HG03060 (cell line): Measurements from ENCODE around the gene MPP4.
"Not testable (repeated sequence)": the region's sequence is repeated elsewhere in the genome, so short reads cannot be mapped to it uniquely, and the experiment has no call there.

Experiments
- ATAC-seq: cut with Tn5 transposase; IDR thresholded peaks from one replicate; pipeline ENCODE4 v1.9.1; 2021; ENCODE audit warnings: low read depth, moderate number of reproducible peaks; ENCODE audit not compliant: unreplicated experiment

The MPP4 gene

DNA sequence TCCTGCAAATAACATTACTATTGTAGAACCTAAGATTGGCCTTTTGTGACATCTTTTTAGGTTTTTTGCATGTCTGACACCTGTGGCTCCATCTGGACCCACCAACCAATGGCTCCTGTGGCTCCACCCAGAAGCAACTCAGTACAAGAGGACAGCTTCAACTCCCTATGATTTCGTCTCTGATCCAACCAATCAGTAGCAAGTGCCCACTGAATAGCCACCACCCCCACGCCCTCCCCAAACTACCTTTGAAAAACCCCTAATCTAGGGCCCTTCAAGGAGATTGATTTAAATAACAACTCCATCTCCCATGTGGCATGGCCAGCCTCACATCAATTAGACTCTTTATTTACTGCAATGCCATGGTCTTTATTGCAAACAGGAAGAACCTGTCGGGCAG lies 23.6 kb downstream of the MPP4 start:
- no peak for ATAC-seq

DNA sequence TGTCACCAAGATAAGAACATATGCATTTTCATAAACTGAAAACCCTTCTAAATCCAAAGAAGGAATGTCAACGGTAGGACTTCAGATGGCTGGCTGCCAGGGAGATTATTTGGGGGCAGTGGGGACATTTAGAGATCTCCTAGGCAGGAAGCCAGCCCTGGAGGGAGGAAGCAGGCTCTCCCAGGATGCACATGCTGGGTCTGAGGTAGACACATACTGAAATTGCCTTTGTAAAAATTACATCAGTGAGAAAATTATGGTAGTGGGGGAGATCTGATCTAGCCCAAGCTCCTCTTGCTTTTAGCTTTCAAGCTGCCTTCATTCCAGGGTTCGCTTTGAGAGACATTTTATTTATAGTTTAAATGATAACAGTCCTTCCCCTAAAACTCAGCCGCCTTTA lies 24.1 kb downstream of the MPP4 start:
- no peak for ATAC-seq

DNA sequence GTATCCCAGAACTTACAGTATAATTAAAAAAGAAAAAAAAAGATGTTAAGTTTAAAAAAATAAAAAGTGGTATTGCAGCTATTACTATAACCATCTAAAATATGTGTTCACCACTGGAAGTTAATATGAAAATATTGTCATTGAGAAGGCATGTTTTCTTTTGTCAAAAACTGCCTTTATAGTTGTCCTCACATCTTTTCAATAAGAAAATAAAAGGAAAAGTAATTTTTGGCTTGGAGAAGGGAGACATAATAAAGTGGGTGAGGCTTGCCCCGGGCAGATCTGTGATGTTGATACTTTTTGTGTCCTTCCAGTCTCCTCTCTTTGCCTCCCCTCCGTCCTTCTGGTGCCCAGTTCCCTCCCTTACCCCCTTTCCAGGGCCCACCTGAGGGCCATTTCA lies 24.9 kb downstream of the MPP4 start:
- no peak for ATAC-seq

DNA sequence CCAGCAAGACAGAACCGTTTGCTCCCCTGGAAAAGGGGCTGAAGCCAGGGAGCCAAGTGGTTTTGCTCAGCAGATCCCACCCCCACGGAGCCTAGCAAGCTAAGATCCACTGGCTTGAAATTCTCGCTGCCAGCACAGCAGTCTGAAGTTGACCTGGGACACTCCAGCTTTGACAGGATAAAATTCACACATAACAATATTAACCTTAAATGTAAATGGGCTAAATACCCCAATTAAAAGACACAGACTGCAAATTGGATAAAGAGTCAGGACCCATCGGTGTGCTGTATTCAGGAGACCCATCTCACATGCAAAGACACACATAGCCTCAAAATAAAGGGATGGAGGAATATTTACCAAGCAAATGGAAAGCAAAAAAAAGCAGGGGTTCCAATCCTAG lies 27.2 kb downstream of the MPP4 start:
- ATAC-seq = not testable (repeated sequence)

DNA sequence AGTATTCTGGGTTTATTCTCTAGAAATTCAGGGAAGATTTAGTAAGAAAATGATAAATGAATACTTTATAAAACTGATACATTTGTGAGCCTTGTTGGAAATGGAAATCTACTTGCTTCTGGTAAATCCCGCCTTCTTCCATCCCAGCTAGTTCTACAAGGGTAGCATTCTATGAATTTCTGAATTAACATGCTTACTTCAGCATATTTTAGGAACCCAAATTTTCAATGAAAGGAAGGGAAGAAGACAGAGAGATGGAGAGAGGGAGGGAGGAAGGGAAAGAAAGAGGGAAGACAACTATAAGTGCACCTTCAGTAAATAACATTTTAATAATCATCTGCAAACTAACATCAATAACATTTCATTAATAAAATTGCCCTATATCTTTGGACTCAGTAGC lies 28.6 kb downstream of the MPP4 start:
- no peak for ATAC-seq

DNA sequence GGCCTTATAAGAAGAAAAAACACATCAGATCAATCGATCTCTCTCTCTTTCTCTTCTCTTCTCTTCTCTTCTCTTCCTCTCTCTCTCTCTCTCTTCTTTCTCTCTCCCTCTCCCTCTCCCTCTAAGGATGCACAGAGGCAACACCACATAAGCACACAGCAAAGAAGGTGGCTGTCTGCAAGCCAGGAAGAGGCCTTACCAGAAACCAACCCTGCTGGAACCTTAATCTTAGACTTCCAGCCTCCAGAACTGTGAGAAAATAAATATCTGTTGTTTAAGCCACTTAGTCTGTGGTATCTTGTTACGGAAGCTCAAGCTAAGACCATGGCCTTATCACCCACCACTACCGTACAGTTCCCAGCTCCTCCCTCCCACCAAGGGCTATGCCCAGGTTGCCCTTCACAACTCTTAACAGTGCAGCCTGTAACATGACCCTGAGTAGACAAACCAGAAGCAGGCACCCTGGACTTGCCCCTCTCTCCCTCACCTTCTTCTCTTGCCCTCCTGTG lies 30.0 kb downstream of the MPP4 start:
- no peak for ATAC-seq

DNA sequence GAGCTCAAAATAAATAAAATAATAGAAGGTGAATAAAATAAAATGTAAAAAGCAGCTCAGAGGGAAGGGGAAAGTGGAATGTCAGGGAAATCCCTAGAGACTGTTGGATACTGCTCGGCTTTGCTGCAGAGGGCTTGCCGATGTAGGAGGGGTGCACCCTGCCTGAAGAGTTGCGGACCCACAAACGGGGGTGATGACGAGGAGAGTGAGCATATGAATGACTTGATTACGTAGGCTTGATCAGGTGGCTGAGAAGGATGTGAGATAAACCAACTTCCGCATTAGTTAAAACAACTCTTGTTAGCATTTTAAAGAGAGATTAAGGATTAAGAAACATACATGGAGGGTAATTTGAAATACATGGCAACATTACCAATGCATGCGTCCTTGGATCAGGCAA lies 34.1 kb downstream of the MPP4 start:
- no peak for ATAC-seq

DNA sequence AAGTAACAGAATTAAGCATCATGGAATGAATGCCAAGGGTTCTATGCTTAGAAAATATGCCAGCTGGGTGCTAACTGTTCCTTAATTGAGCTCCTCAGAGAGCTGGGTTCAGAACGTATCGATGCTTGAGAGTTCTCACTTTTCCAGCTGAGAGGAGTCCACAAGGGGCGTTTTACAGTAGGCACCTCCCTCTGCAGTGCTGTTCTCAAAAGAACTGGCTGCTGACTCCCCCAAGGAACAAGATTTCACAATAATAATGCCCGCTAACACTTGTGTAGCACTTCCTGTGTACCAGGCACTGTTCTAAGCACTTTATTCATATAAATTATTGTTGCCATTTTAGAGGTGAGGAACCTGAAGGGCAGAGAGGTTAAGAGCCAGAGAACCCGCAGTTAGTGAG lies 37.1 kb downstream of the MPP4 start:
- no peak for ATAC-seq

DNA sequence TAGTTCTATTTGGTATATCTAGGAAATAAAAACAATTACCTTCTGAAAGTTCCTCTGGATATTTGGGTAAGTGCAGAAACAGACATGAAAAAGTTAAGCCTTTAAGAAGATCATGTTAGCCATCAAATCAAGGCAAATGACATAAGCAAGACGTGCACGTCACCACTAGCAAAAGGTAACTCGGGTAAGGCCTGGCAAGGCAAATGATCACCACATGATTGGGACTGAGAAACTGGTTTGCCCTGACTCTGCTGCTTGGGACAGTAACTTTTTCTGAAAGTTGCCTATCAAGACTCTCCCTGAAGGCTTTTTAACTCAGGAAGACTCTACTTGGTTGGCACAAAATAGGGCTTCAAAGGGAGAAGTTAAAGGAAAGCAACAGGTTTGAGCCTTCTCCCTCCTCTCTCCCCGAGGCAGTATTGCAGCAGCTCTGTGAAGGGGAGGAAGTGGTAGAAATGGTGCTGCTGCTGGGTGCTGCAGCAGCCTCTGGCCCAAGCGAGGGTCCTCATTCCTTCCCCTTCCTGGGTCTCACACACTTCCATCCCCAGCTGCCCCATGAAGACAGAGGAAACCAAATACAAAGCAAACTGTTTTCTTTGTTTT lies 38.0 kb downstream of the MPP4 start:
- no peak for ATAC-seq

DNA sequence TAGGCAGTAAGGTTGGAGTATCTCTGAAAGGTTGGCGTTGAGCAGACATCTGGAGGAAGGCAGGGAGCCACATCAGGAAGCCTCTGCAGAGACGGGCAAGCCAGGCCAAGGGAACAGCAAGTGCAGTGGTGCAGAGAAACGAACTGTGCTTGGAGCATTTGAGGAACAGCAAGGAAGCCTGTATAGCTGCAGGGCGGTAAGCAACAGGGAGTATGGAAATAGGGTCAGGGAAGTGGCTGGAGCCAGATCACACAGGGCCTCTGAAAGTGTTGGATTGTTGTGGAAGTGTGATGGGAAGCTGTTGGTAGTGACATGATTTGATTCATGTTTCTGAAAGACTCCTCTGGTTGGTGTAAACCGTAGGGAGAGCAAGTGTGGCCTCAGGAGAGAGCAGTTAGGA lies 41.7 kb downstream of the MPP4 start:
- no peak for ATAC-seq

DNA sequence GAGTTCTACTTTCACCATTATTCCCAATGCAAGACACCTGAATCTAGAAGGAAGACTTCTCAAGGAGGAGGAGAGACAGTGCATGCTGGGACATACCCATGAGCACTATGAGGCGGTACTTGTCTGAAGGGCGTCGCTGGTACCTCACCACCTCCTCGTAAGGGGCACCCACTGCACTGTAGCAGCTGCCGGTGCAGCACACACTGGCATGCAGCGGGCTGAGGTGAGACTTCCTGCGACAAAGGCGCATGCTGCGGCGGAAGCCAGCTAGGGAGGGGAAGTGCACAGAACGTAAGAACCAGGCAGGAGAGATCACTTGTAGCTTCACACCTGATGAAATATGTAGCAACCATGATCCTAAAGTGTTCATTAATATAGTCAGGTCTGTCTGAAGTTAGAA lies 42.3 kb downstream of the MPP4 start:
- no peak for ATAC-seq

DNA sequence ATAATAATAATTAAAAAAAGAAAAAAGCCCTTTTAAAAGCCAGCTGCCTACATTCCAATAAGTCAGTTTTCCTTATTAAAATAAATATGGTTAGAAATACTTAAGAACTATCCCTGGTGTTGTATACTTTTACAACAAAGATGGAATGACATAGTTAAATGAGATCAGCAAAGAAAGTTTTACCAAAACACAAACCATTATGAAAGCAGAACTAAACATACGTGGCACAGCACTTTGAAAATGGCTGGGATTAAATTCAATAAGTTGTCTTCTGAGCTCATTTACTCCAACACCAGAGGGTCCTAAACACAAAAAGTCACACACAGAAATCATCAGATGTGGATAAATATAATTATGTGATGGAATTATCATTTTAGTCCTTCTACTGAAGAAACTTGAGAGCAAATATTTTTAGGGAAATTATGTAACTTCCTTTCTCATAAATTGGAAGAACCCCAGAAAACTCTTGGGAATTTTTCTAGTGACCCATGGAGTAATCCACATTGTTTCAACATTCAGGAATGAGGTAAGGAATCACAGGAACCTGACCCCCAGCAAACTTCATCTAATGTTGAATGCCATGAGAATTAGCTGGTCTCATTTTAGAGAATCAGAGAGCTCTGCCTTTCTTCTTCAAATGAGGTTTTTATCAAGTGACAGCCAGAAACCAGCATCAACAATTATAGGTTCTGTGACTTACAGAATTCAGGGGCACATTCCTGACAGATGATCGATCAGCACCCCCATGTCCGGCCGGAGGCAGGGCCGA lies 43.6 kb downstream of the MPP4 start:
- ATAC-seq = no peak

DNA sequence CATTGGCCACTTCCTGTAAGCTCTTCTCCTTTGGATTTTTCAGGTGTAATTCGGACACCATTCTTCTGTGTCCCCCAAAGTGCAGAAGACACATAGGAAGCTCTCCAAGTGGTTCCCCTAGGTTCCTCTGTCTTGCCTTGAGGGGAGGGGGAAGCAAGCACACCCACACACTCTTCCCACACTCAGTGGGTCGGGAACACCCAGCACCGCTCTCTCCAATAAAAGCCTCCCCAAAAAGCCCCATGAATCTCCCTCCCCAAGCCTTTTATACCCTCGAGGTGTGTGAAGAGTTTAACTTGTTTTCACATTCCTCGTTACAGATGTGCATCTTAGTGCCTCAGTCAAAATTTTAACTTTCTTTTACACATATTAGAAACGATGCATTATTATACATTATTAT lies 45.2 kb downstream of the MPP4 start:
- no peak for ATAC-seq

DNA sequence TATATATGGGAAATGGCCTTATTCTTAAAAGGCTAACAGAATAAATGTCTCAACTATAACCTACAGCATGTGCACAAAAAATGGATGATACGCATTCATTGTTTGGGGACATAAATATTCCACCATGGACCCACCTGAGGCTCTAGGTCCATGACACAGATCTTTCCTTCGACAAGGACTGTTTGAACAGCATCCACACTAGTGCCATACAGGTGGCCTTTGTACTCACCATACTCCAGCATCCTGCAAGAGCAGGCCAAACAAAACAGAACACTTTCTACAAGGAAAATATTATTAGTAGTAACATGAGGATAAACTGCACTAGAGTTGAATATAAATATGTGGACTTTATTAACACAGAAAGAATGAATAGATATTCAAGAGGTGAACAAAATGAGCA lies 49.0 kb downstream of the MPP4 start:
- ATAC-seq = no peak

DNA sequence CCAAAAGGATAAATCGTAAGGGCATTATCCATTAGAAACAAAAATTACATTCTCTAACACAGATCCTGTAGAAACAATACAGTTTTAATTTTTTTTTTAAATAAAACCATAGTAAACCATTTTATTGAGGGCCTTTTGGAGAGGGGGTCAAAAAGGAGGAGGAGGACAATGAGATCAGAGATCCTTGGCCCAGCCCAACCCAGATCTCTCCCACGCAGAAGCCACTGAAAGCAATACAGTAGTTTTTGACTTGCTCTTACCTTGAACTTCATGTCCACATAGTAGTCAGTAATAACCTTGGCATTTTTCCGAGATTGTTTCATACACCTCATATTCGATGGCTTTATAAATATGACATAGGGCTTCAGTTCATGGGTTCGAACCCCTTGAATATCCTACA lies 51.0 kb downstream of the MPP4 start:
- no peak for ATAC-seq

DNA sequence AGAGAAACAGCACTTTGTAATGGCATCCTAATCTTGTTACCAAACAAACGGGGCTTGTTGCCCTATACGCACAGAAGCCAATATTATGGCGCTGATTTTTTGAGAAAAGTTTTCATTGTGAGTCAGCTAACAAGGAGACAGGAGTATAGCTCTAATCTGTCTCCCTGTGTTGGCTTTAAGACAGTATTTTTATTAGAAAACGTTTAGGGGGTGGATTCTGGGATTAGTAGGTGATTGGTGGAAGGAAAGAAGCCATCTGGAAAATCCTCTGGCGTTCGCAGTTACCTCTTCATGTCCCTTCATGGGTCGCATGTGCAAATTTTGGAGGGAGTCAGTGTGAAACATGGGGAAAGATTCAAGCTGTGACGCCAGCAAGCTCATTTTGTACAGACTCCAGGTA lies 54.4 kb downstream of the MPP4 start:
- ATAC-seq = no peak

DNA sequence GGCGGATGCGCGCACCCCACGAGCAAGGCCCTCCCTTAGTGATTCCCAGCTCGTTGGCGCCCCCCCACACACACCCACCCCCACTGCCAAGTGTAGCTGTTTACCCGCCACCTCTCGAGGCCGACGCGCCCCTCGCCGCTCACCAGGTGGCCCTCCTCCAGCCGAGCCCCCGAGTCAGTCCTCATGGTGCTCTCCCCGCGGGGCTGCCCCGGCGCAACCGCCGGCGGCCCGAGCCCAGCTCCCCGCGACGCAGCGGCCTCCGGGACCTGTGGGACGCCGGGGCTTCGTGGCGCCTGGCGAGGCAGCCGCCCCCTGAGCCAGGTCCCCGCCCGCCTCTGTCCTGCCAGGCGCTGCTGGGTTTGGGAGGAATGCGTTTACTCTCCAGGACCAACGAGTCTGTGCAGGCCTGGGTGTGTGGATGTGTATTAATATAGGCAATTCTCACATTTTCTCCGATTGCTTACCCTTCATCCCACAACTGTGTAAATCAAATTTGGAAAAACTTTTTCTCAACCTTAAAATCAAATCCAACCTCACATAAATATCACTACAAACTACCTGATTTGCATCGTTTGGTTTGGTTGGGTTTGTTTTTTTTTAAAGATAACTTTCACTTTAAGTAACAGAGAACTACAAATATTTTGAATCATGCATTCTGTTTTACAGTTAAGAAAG lies 55.1 kb downstream of the MPP4 start, which contains the start of gene TMEM237:
Gene TMEM237, minus strand, starts transcription at position 288 of the 675 bp plus-strand sequence. Its CDS starts 103 bp downstream, at position 185.
- no peak for ATAC-seq

DNA sequence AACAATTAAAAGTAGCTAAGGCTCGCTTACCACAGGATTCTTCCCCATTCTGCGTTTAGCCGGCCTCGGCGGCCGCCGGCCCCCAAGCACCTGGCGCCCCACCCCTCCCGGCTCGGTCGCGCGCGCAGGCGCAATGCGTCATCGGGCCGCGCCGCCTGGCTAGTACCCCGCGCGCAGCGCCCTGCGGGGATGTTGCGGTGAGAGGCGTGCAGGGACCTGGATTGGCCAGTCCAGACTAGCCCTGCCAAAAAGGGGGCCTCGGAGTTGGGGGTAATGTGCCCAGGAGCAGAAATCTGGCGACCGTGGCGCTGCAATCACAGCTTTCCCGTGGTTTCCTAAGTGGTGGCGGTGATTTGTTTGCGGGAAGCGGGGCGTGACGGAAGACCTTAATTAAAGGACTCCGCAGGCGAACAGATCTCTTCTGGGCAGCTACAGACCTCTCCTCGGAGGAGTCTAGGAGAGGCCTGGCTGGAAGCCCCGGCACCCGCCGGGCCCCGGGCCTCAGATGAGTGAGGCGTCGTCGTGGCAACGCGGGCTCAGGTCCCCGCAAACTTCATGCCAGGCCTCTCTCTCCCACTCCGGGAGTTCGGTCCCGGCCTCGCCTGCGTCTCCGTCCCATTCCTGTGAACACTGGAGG lies 55.7 kb downstream of the MPP4 start:
- ATAC-seq = no peak

DNA sequence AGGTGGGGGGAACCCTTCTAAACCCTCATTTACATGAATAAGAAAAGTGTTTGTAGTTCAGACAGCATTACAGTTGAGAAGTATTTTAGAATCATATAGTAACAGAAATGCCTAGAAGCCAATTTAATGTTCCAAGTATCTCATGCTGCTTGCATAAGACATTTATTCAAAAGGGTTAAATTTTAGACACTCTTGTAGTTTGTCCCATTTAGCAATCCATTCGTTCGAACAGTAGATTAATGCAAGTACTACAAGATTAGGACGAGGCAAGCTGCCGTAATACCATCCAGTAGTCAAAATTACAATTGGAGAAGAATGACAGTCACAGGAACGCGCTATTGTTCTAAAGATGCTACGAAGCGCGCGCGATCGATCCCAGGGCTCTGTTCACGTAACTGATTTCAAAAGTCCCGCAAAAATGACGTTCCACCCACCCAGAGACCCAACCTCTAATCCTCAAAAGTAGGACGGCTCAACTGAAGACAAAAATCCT lies 56.3 kb downstream of the MPP4 start:
- no peak for ATAC-seq

DNA sequence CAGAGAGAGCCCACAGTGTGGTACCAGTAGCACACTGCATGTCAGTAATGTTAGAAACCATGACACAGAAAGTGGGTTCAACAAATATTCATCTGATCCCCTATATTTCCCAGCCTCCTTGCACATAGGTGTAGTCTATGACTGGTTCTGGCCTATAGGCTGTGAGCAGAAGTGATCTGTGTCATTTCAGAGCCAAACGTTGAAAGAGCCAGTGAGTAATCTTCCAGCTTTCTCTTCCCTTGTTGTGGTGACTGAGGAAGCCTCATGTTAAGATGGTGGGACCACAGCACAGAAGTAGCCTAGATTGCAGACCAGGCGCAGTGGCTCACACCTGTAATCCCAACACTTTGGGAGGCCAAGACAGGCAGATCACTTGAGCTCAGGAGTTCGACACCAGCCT lies 59.2 kb downstream of the MPP4 start:
- no peak for ATAC-seq

DNA sequence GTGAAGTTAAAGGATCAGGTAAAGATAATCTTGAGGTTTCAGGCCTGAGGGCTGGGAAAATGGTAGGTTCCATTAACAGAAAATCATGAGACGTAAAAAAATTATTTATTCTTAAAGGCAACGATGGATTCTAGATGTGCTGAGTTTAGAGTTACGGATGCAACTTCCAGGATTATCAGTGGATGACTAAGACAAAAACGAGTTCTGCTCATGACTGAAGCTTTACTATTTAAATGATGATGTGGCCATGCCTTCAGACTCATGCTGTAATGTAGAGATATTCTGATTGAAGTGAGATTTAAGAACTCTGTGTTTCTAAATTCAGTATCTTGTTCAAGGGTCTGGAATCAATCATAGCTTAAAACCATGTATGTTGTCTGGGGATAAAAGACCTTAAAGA lies 60.1 kb downstream of the MPP4 start:
- no peak for ATAC-seq
